IPS-NIHi7 (cell line): ENCODE results near the gene PHLDB3.
A peak's percentile ranks its signal among the peaks of the same experiment; 100 is the strongest.

Source experiments
- DNase-seq: peaks from one replicate; pipeline ENCODE4 v3.0.0; 2012; ENCODE audit warnings: mixed read lengths; ENCODE audit errors: extremely low spot score

PHLDB3 gene

GRCh38 chr19:43499042-43499441, 5.5 kb downstream of the PHLDB3 start:
- no peak for DNase-seq

- DNase-seq, result no peak
Measured at GRCh38 chr19:43498233-43498842, 6.2 kb downstream of the PHLDB3 start.

GRCh38 chr19:43496960-43497359, 7.6 kb downstream of the PHLDB3 start:
- no peak for DNase-seq

GRCh38 chr19:43495082-43495481, 9.5 kb downstream of the PHLDB3 start:
- DNase-seq, result no peak

- no peak for DNase-seq
Measured at GRCh38 chr19:43490759-43491158, 13.8 kb downstream of the PHLDB3 start.

- DNase-seq, result no peak
Measured at GRCh38 chr19:43489979-43490599, 14.5 kb downstream of the PHLDB3 start.

GRCh38 chr19:43489310-43489709, 15.2 kb downstream of the PHLDB3 start:
- no peak for DNase-seq

GRCh38 chr19:43488179-43488578, 16.4 kb downstream of the PHLDB3 start:
- DNase-seq, result no peak

- no peak for DNase-seq
Measured at GRCh38 chr19:43486412-43486811, 18.1 kb downstream of the PHLDB3 start.

GRCh38 chr19:43485951-43486350, 18.6 kb downstream of the PHLDB3 start:
- DNase-seq, result no peak

- no peak for DNase-seq
Measured at GRCh38 chr19:43483281-43483680, 21.3 kb downstream of the PHLDB3 start.

- no peak for DNase-seq
Measured at GRCh38 chr19:43482193-43482592, 22.4 kb downstream of the PHLDB3 start.

GRCh38 chr19:43481701-43482100, 22.8 kb downstream of the PHLDB3 start:
- no peak for DNase-seq

GRCh38 chr19:43480574-43480973, 24.0 kb downstream of the PHLDB3 start:
- DNase-seq, result no peak

- DNase-seq, result no peak
Measured at GRCh38 chr19:43479961-43480561, 24.5 kb downstream of the PHLDB3 start.

GRCh38 chr19:43479226-43479625, 25.3 kb downstream of the PHLDB3 start:
- DNase-seq, result no peak

GRCh38 chr19:43478323-43478722, 26.2 kb downstream of the PHLDB3 start:
- no peak for DNase-seq

GRCh38 chr19:43476606-43477005, 27.9 kb downstream of the PHLDB3 start:
- DNase-seq, result no peak

- peak; percentile 99 for DNase-seq
Measured at GRCh38 chr19:43474986-43475705, 29.4 kb downstream of the PHLDB3 start.

- no peak for DNase-seq
Measured at GRCh38 chr19:43474487-43474886, 30.1 kb downstream of the PHLDB3 start.

- DNase-seq, result no peak
Measured at GRCh38 chr19:43471091-43471490, 33.5 kb downstream of the PHLDB3 start.

- DNase-seq, result no peak
Measured at GRCh38 chr19:43470288-43470687, 34.3 kb downstream of the PHLDB3 start.

- no peak for DNase-seq
Measured at GRCh38 chr19:43469160-43469480, 35.4 kb downstream of the PHLDB3 start.
